MCF 10A (cell line): ENCODE results near the gene UGT3A1. TPM values are rescaled to one million over a fixed set of nuclear protein-coding genes. Genes with fewer than 3 reads are reported as not detected.

Experiments
- BruUV-seq: library from RNA; stranded (reverse); fragments of 400-500 nt; replicated peaks from 2 replicates; lab custom pipeline; 2021; lab: Mats Ljungman, UMichigan
- CTCF ChIA-PET: fragments of 300-600 bp; sonication (Branson Sonifier 250); formaldehyde crosslinking; extraction: SDS; loops from one replicate; lab custom pipeline; 2021; ENCODE audit warnings: antibody characterized with exemption, inconsistent platforms; lab: Yijun Ruan, JAX
- POLR2A ChIA-PET: fragments of 300-600, 350-650 bp; sonication (Branson Sonifier 250); formaldehyde crosslinking; extraction: SDS; loops from one replicate; lab custom pipeline; 2020; ENCODE audit warnings: antibody characterized with exemption, inconsistent platforms; lab: Yijun Ruan, JAX
- DNase-seq: peaks from one replicate; pipeline ENCODE4 v3.0.0-alpha.2; 2018; ENCODE audit not compliant: unreplicated experiment
- H3K27ac Mint-ChIP-seq: one replicate; pipeline ENCODE4 v1.8.0; 2022; ENCODE audit warnings: mild to moderate bottlenecking, low read depth, mixed read lengths; ENCODE audit not compliant: unreplicated experiment
- H3K27me3 Mint-ChIP-seq: one replicate; pipeline ENCODE4 v1.8.0; 2022; ENCODE audit warnings: mixed read lengths; ENCODE audit not compliant: insufficient read depth, unreplicated experiment
- H3K36me3 Mint-ChIP-seq: one replicate; pipeline ENCODE4 v1.8.0; 2022; ENCODE audit warnings: mild to moderate bottlenecking, moderate library complexity, mixed read lengths; ENCODE audit not compliant: insufficient read depth, unreplicated experiment
- H3K4me1 Mint-ChIP-seq: one replicate; pipeline ENCODE4 v1.8.0; 2022; ENCODE audit warnings: mixed read lengths; ENCODE audit not compliant: insufficient read depth, unreplicated experiment
- H3K4me3 Mint-ChIP-seq: one replicate; pipeline ENCODE4 v1.8.0; 2022; ENCODE audit warnings: mild to moderate bottlenecking, moderate library complexity, mixed read lengths; ENCODE audit not compliant: unreplicated experiment
- H3K9me3 Mint-ChIP-seq: one replicate; pipeline ENCODE4 v1.8.0; 2022; ENCODE audit warnings: mixed read lengths; ENCODE audit not compliant: unreplicated experiment
- CTCF ChIP-seq: fragments of 200-600 bp; IDR thresholded peaks from one replicate; pipeline ENCODE4 v1.8.0; 2022; ENCODE audit warnings: antibody characterized with exemption, mild to moderate bottlenecking; ENCODE audit not compliant: unreplicated experiment
- intact Hi-C: fragments of 100-400 bp; cut with micrococcal nuclease; formaldehyde crosslinking; loops from 2 replicates; pipeline ENCODE4 v1.14.1; 2022
- total RNA-seq: library from RNA; stranded (reverse); gene quantifications from 2 replicates; pipeline ENCODE4 v1.2.3, GENCODE V29; 2022

UGT3A1 gene
- total RNA-seq, 1 experiment from 2014 or later, result not detected

- H3K27ac Mint-ChIP-seq, result no peak overlapping the region
- H3K9me3 Mint-ChIP-seq, result no peaks in the 10 kb centered on the region
- no peak for DNase-seq
- POLR2A ChIA-PET, result no interaction called here
- intact Hi-C loops, result no loop called here
- H3K27me3 Mint-ChIP-seq, result peaks cover 44% of the 10 kb centered on the region
- H3K4me1 Mint-ChIP-seq, result no peaks in the 10 kb centered on the region
- TF ChIP-seq CTCF, result peak; percentile 6
- CTCF ChIA-PET, result interaction anchor here (1.1 kb wide), 1 partner anchor 13 kb away, joined by 5 read pairs; no protein-coding TSS in a partner anchor
- no peaks in the 10 kb centered on the region for H3K36me3 Mint-ChIP-seq
- BruUV-seq, result no TSS peak
- H3K4me3 Mint-ChIP-seq, result no peak overlapping the region
Observed at GRCh38 chr5:35939639-35940038, 51.6 kb downstream of the UGT3A1 start.

- Mint-ChIP-seq H3K9me3 (no peaks in the 10 kb centered on the region), H3K4me3 (no peak within 1 kb of the TSS), H3K27ac (no peak within 1 kb of the TSS), H3K36me3 (no peaks in the 10 kb centered on the region), H3K4me1 (no peaks in the 10 kb centered on the region), H3K27me3 (peaks cover 34% of the 10 kb centered on the region)
- intact Hi-C loops, result no loop called here
- TF ChIP-seq CTCF, result no peak
- ChIA-PET POLR2A (no interaction called here), CTCF (interaction anchor here (0.6 to 1.0 kb wide), 3 partner anchors 14 to 499 kb away, joined by 3 to 5 read pairs (median 3); no protein-coding TSS in a partner anchor)
- peak; percentile 57 for DNase-seq
- no TSS peak for BruUV-seq
Observed at GRCh38 chr5:35938568-35939227, 52.5 kb downstream of the UGT3A1 start, which contains the start of gene CAPSL. Gene CAPSL, minus strand, starts transcription at chr5:35938622. Its CDS starts 17,502 bp downstream, at chr5:35921120.

GRCh38 chr5:35926389-35927051 lies 64.7 kb downstream of the UGT3A1 start:
- TF ChIP-seq CTCF, result peak; percentile 91
- Mint-ChIP-seq H3K4me1 (peaks cover 30% of the 10 kb centered on the region), H3K27me3 (peaks cover 39% of the 10 kb centered on the region), H3K27ac (no peak overlapping the region), H3K4me3 (no peak overlapping the region), H3K9me3 (no peaks in the 10 kb centered on the region), H3K36me3 (no peaks in the 10 kb centered on the region)
- intact Hi-C loops, result loop anchor here (1.0 to 5.0 kb wide), 5 partner anchors 275 to 969 kb away; partner anchors contain the start of gene SPEF2
- BruUV-seq, result no TSS peak
- ChIA-PET CTCF (interaction anchor here (0.5 to 9.8 kb wide), 66 partner anchors 8 to 970 kb away, joined by 3 to 233 read pairs (median 4); partner anchors contain the start of genes PRLR and SPEF2), POLR2A (interaction anchor here (0.8 to 1.9 kb wide), 2 partner anchors 149 to 275 kb away, joined by 4 to 5 read pairs; no protein-coding TSS in a partner anchor)
- DNase-seq, result peak; percentile 67
